ENCODE measurements around the gene SPDYE1.

SPDYE1 gene

DNA sequence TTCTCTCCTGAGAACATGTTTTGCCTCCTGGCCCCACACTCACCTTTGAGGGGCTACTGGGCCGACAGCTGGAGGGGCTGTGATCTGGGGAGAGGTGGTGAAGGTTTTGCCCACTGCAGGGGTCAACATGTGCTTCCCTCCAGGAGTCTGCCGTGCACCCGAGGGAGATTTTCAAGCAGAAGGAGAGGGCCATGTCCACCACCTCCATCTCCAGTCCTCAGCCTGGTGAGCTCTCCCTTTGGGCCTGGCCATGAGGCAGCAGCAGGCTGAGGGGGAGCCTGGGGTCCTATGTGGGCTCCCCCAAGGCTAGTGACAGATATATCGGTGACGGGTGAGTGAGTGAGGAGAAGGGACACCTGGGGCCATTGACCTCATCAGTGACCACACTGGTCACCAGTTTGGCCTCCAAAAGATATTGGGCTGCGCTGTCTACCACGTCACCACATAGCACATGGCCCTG lies 61.1 kb downstream of the SPDYE1 start:
- peaks cover 61 to 75% of the 10 kb centered on the region in 2 donors for H3K36me3 ChIP-seq (ENCODE audit: control insufficient read depth in 1 of 2, insufficient read depth in 2 of 2, low read length in 2 of 2)
- no peaks in the 10 kb centered on the region for H3K9me3 ChIP-seq (ENCODE audit: control insufficient read depth in 1 of 2, low read length in 2 of 2)
- H3K27me3 ChIP-seq (ENCODE audit: low read depth, low read length) = no peaks in the 10 kb centered on the region
- no peaks in the 10 kb centered on the region for H3K4me1 ChIP-seq (ENCODE audit: control insufficient read depth in 1 of 2, insufficient read depth in 2 of 2, low read length in 2 of 2)
- no peak overlapping the region for H3K4me3 ChIP-seq (ENCODE audit: low read depth in 1 of 2, low read length in 2 of 2)
- no peak overlapping the region for H3K27ac ChIP-seq (ENCODE audit: low read length)

DNA sequence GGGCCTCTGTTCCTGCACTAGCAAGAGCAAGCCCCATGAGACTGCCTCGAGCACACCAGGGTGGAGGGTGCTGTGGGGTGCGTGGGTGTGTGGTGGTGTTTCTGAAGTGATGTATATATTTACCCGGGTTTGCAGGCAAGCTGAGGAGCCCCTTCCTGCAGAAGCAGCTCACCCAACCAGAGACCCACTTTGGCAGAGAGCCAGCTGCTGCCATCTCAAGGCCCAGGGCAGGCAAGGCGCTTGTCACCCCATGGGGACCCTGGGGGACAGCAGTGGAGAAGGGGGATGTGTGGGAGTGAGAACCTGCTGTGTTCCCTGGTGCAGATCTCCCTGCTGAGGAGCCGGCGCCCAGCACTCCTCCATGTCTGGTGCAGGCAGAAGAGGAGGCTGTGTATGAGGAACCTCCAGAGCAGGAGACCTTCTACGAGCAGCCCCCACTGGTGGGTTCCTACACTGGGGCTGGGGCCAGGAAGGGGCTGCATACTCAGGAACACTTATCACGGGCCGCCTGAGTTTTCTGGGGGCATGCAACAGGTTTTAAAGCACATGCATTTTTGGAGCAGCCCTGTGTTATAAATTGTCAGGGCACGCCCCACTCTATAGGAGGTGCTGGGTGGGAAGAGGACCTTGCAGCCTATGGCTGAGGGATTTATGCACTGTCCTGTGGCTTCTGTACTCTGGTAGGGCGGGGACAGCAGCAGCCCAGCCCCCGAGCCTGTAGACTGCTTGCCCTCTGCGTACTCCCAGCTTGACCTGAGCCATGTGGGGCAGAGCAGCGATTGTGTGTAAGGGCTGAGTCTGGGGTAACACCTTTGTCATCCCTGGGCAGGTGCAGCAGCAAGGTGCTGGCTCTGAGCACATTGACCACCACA lies 61.8 kb downstream of the SPDYE1 start:
- Histone ChIP-seq H3K4me1 (ENCODE audit: control insufficient read depth in 1 of 2, insufficient read depth in 2 of 2, low read length in 2 of 2) (no peaks in the 10 kb centered on the region), H3K9me3 (ENCODE audit: control insufficient read depth in 1 of 2, low read length in 2 of 2) (no peaks in the 10 kb centered on the region), H3K27me3 (ENCODE audit: low read depth, low read length) (no peaks in the 10 kb centered on the region), H3K27ac (ENCODE audit: low read length) (no peak overlapping the region), H3K36me3 (ENCODE audit: control insufficient read depth in 1 of 2, insufficient read depth in 2 of 2, low read length in 2 of 2) (peaks cover 61 to 72% of the 10 kb centered on the region in 2 donors), H3K4me3 (ENCODE audit: low read depth in 1 of 2, low read length in 2 of 2) (no peak overlapping the region)
